Kidney capillary endothelial cell (primary cell): ENCODE measurements around the gene GPANK1.

Source experiments
- DNase-seq: peaks from one replicate; pipeline ENCODE4 v3.0.0-alpha.2; 2018; ENCODE audit warnings: low spot score

GPANK1 gene

GRCh38 chr6:31639449-31639861 lies 25.3 kb downstream of the GPANK1 start:
- DNase-seq: no peak

DNA sequence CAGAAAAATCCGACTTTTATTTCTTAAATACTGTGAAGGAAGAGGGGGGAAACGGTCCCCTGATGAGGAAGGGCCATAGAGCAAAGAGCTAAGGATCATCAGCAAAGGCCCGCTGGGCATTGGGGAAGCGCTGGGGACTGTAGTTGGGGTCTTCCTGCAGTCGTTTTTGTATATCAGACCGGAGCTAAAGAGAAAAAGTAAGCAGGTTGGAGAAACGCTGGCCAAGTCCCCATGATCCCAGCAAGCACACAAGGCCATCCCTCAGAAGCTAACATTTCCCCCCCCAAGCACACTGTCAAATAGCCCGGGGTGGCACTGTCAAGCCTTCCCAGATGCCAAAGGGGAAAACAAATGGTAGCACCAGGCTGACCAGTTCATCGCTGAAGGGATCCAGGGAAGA lies 25.8 kb downstream of the GPANK1 start:
- no peak for DNase-seq

DNA sequence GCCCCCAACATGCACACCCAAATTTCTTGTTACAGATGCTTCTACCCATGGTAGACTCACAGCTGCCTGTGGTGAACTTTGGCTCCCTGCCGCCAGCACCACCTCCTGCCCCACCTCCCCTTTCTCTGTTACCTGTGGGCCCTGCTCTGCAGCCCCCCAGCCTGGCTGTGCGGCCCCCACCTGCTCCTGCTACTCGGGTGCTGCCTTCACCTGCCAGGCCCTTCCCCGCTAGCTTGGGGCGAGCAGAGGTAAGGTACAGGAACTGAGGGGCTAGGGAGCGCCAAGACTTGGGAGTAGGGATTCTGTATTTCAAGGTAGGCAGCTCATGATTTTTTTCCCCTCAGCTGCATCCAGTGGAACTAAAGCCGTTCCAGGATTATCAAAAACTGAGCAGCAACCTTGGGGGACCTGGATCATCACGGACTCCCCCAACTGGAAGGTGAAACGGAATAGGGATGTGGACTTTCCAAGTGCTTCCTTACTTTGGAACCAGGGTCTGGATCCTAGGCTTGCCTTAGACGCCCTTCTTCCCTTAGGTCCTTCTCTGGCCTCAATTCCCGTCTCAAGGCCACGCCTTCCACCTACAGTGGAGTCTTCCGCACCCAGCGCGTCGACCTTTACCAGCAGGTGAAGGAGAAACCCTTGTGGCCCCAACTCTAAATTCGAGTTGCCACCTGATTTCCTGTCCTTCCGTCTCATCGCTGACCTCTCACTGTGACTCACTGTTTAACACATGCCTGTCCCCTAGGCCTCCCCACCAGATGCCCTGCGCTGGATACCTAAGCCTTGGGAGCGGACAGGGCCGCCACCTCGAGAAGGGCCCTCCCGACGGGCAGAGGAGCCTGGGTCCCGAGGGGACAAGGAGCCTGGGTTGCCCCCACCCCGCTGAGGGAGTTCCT lies 27.9 kb downstream of the GPANK1 start:
- no peak for DNase-seq

GRCh38 chr6:31634969-31635575 lies 29.7 kb downstream of the GPANK1 start:
- DNase-seq: no peak

GRCh38 chr6:31634131-31634530 lies 30.7 kb downstream of the GPANK1 start:
- DNase-seq: no peak

GRCh38 chr6:31633447-31633846 lies 31.4 kb downstream of the GPANK1 start:
- DNase-seq: no peak

DNA sequence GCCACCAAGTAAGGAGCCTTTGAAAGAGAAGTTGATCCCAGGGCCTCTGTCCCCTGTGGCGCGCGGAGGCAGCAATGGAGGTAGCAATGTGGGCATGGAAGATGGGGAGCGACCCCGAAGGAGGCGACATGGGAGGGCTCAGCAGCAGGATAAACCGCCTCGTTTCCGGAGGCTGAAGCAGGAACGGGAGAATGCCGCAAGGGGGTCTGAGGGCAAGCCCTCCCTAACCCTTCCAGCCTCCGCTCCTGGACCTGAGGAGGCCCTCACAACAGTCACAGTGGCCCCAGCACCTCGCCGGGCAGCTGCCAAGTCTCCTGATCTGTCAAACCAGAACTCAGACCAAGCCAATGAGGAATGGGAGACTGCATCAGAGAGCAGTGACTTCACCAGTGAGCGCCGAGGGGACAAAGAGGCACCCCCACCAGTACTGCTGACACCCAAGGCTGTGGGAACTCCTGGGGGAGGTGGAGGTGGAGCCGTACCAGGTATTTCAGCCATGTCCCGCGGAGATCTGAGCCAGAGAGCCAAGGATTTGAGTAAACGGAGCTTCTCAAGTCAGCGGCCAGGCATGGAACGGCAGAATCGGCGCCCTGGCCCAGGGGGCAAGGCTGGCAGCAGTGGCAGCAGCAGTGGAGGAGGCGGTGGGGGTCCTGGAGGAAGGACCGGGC lies 32.4 kb downstream of the GPANK1 start:
- DNase-seq: no peak

DNA sequence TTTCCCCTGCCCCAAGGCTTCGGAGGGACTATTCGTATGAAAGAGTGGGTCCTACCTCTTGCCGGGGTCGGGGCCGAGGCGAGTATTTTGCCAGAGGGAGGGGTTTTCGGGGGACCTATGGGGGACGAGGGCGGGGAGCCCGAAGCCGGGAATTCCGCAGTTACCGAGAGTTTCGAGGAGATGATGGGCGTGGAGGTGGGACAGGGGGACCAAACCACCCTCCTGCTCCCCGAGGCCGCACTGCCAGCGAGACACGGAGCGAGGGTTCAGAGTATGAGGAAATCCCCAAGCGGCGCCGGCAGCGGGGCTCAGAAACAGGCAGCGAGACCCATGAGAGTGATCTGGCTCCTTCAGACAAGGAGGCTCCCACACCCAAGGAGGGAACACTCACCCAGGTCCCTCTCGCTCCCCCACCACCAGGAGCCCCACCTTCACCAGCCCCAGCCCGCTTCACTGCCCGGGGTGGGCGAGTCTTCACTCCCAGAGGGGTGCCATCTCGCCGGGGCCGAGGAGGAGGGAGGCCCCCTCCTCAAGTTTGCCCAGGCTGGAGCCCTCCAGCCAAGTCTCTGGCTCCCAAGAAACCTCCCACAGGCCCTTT lies 33.0 kb downstream of the GPANK1 start:
- no peak for DNase-seq

DNA sequence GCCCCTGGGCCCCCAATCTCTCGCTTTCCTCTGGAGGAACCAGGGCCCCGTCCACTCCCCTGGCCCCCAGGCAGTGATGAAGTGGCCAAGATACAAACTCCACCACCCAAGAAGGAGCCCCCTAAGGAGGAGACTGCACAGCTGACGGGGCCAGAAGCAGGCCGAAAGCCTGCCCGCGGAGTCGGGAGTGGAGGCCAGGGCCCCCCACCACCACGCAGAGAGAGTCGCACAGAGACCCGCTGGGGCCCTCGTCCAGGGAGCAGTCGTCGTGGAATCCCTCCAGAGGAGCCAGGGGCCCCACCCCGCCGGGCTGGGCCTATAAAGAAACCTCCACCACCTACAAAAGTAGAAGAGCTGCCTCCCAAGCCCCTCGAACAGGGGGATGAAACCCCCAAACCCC lies 33.6 kb downstream of the GPANK1 start:
- DNase-seq: no peak

DNA sequence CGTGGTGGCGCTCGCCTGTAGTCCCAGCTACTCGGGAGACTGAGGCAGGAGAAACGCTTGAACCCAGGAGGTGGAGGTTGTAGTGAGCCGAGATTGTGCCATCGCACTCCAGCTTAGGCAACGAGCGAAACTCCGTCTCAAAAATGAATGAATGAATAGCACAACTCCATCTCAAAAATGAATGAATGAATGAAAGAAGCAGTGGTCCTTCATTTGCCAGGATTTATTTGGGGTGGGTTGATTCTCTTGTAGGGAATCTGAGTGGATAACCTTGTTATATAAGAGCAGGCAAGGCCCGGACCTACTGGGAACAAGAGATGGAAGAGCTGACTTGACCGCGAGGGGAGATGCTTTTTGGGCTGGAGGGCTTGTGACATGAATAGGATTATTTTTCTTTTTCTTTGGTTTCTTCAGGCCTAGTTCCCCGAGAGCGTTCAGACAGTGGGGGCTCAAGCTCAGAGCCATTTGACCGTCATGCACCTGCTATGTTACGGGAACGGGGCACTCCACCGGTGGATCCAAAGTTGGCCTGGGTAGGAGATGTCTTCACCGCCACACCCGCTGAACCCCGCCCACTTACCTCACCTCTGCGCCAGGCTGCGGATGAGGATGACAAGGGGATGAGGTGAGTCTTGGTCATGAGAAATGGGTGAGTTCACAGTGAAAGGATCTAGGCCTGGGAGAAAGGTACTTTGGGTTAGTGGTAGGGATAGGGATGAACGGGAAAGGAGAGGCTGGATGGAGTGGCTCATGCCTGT lies 34.4 kb downstream of the GPANK1 start:
- no peak for DNase-seq

DNA sequence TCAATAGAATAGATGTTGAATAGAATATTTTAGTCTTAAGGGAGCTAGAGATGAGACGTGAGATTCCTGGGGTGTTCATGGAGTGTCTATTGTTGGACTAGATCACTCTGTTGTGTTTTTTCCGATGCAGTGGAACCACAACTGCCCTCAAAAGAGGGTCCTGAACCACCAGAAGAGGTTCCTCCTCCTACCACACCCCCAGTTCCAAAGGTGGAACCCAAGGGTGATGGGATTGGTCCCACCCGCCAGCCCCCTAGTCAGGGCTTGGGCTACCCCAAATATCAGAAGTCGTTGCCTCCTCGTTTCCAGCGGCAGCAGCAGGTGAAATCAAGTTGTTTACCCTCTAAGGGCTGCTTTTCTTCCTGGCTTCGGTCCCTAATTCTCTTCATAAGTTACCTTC lies 35.8 kb downstream of the GPANK1 start:
- no peak for DNase-seq

DNA sequence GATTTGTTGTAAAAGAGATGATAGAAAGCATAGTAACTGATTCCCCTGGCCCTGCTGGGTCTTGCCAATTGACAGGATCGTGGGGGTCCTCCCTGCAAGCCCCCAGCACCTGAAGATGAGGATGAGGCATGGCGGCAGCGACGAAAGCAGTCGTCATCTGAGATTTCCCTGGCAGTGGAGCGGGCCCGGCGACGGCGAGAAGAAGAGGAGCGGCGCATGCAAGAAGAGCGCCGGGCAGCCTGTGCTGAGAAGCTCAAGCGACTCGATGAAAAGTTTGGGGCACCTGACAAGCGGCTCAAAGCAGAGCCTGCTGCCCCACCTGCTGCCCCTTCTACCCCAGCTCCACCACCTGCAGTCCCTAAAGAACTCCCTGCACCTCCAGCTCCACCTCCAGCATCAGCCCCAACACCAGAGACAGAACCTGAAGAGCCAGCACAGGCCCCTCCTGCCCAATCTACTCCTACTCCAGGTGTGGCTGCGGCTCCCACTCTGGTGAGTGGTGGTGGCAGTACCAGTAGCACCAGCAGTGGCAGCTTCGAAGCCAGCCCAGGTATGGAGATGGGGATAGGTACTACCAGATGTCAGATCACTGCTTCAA lies 37.0 kb downstream of the GPANK1 start:
- DNase-seq: no peak

DNA sequence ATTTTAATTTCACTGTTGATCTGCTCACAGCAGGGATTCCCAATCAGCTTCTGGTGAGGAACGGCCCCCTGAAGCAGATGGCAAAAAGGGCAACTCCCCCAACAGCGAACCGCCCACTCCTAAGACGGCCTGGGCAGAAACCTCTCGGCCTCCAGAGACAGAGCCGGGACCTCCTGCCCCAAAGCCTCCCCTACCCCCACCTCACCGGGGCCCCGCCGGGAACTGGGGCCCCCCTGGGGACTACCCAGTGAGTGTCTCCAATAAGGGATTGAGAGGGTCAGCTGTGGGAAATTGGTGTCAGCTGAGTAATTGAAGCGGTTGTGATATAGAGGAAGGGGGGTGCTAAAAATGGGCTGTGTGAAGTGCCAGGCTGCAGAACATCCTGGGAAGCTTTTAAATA lies 37.8 kb downstream of the GPANK1 start:
- no peak for DNase-seq

- no peak for DNase-seq
Measured at GRCh38 chr6:31624070-31624469, 40.7 kb downstream of the GPANK1 start.

DNA sequence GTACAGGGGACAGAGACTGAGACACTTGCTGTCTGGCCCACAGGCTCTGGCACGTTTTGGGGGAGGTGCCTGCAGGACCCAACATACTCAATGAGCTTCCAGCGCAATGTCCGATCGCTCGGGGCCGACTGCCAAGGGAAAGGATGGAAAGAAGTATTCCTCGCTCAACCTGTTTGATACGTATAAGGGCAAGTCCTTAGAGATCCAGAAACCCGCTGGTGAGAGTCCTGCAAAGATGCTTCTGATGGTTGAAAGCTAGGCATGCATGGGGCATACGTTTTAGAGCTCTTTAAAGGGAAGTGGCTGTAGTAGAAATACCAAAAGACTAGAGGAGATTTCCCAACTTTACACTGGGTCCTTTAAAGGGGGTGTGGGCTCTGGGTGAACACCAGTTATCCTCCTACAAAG lies 42.1 kb downstream of the GPANK1 start:
- no peak for DNase-seq

DNA sequence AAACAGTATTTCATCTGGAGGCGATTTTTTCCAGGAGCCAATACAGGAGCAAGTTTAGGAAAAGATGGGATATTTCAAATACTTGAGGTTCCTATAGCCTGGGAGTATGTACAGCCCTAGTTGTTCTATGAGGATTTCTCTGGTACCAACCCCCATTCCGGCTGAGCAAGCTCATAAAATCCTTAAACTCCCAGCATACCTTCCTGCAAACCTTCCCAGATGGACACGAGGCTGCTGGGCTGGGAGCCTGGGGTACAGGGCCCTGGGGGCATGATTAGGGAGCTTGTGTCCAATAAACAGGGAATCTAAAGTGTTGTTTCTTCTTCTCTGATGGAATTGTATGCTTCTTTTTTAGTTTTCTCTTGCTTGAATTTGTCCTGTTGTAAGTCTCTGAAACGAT lies 42.8 kb downstream of the GPANK1 start:
- no peak for DNase-seq

DNA sequence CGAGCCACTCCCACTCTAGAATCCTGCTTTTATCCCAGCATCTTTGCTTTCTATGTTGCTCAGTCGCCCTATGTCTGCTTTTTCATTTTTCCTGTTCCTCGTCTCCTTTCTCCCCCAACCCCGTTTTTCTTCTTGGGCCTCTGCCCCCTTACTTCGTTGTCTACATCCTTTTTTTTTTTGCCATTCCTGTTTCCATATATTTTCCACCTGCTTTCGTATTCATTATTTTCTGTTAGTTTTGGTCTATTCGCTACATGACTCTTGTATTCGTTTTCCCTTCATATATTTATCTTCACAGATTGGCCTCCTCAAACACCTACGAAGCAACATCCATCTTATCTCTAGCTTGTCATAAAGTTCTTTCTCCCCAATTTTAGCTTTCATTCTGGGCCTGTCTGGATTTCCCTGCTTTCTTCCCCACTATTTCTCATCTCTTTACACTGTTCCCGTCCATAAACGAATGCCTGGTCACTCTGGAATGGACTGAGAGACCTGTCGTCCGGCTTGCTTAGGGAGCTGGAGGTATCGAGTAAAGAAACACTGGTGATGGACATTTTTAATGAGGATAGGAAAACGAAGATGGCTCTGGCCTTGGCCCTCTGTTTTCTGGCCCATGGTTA lies 43.4 kb downstream of the GPANK1 start:
- no peak for DNase-seq

- peak; percentile 57 for DNase-seq
Measured at GRCh38 chr6:31620586-31621319, 44.0 kb downstream of the GPANK1 start, which contains the start of gene PRRC2A. Gene PRRC2A, plus strand, starts transcription at chr6:31620715. Its CDS starts 2,075 bp downstream, at chr6:31622790.

- peak; percentile 97 for DNase-seq
Measured at GRCh38 chr6:31619805-31620585, 44.8 kb downstream of the GPANK1 start.
